Stomach (tissue), 4 donors: ENCODE measurements around the gene GRIA3.

Experiments
- EP300 ChIP-seq: sonication (generic); formaldehyde crosslinking; IDR thresholded peaks from one replicate; pipeline ENCODE4 v1.6.1; 2017; ENCODE audit warnings: antibody characterized with exemption
- POLR2A ChIP-seq, 4 donors: fragments of 450-650 bp; IDR thresholded peaks; one replicate each; pipeline ENCODE4 v1.6.1; 2016; ENCODE audit warnings: antibody characterized with exemption in 4 of 4, control low read depth in 2 of 4, mild to moderate bottlenecking in 1 of 4, moderate library complexity in 1 of 4
- POLR2AphosphoS5 ChIP-seq, 3 donors: sonication (generic); formaldehyde crosslinking; IDR thresholded peaks; one replicate each; pipeline ENCODE4 v1.6.1; 2016; ENCODE audit warnings: antibody characterized with exemption in 3 of 3

DNA sequence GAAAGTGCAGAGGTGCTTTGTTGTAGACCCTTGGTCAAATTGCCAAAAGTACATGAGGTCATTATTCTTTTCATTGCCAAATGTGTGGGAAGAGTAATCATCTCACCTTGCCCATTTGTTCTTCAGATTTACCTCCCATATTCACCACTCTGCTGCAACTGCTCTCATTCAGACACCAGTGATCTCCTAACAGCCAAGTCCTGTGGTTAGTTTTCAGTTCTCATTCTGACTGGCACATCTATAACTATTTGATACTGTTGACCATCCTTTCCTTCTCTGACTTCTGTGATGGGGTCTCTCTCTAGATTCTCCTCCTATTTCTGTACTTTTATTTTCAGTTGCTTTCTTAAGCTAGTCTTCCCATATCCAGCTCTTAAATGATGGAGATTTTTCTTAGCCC, 39.8 kb downstream of the GRIA3 start:
- TF ChIP-seq POLR2AphosphoS5 (IDR thresholded peaks at IDR 0.05): no peak
- no peak for TF ChIP-seq POLR2A (IDR thresholded peaks at IDR 0.05)
- TF ChIP-seq EP300: no peak
